Measurements from ENCODE around the gene FEM1B.

Gene FEM1B

GRCh38 chr15:68310178-68310803 lies 32.7 kb downstream of the FEM1B start:
- no peak for DNase-seq

DNA sequence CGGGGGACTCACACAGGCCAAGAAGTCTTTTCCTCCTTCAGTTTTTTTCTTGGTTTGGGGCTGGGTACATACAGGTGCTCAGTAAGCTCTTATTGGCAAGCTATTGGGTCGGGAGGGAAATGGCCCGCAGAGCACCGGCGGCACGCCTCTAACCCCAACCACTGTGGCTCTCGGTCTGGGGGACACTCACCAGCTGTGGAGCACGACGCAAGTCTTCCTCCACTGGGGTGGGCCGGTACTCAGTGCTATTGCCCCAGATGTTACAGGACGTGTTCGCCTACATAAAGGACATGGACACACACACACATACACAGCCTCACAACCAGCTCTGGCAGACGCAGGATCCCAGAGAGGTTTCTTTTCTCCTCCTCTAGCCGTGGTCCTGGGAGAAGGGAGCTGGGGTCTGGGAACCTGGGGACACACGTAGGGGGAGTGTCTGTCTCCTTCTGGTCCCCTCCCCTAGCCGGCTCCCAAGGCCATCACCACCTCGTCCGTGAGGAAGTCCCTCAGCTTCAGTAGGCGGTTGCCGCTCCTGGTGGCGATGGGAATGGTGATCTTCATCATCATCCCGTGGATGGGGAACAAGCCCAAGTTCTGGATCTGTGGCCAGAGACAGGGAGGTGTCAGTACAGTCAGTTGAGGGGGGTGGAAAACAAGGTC lies 33.4 kb downstream of the FEM1B start:
- no peak for DNase-seq

DNA sequence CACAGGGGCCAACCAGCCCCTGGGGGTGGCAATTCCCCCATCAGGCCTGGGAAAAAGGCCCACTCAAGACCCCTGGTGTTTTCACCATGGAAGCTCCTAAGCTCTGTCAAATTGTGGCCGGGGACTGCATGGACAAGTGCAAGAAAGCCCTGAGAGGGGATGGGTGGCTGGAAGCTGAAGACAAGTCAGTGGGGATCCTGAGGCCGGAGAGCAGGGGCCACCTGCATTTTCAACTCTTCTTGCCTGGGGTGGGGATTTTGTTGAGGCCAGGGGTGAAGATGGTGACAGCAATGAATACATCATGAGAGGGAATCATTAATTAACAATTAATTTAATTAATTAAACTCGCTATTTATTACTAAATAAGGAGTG lies 33.9 kb downstream of the FEM1B start:
- DNase-seq: no peak

- no peak for DNase-seq
These were observed 34.5 kb downstream of the FEM1B start for GRCh38 chr15:68311859-68312557.

- no peak for DNase-seq
These were observed 35.2 kb downstream of the FEM1B start for GRCh38 chr15:68312701-68313204.

GRCh38 chr15:68313501-68314410 lies 36.2 kb downstream of the FEM1B start:
- no peak for DNase-seq

- DNase-seq: no peak
These were observed 37.0 kb downstream of the FEM1B start for GRCh38 chr15:68314563-68314962.

DNA sequence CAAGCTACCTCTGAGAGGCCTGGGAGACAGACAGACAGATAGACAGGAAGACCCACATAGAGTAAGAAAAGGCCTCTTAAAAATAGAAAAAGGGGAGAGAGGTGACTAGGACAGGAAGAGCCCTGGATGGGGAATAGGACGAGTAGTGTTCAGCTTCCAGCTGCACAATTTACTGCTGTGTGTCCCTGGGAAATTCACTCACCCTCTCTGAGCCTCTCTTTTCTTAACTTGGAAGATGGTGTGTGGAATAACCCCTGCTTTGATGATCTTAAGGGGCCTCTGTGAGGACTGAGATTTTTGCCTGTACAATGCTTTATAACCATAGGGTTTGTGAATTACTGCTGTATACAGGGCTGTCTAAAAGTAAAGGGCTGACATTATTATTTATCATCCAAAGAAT lies 37.5 kb downstream of the FEM1B start:
- no peak for DNase-seq

DNA sequence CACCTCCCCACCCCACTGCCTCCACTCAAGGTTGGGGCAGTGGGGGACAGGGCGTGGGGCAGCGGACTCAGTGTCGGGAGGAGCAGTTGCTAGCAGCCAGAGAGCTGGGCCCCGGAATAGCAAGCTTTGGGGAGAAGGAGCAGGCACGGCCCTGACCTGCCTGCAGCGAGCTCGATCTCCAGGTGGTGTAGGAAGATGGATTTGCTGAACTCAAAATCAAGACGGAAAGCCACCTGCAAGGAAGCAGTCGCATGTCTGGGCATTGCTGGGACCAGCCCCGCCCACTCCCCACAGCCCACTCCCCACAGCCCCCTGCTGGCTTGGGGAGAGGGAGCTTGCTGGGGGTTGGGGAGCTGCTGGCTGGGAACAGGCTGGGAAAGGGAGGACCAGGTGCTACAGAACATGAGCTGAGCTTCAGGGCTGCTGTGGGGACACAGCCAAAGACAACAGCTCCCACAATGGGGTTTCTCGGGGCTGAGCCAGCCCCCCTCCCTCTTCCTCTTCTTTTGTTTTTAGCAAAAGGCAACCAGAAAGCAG lies 38.0 kb downstream of the FEM1B start:
- DNase-seq: no peak

DNA sequence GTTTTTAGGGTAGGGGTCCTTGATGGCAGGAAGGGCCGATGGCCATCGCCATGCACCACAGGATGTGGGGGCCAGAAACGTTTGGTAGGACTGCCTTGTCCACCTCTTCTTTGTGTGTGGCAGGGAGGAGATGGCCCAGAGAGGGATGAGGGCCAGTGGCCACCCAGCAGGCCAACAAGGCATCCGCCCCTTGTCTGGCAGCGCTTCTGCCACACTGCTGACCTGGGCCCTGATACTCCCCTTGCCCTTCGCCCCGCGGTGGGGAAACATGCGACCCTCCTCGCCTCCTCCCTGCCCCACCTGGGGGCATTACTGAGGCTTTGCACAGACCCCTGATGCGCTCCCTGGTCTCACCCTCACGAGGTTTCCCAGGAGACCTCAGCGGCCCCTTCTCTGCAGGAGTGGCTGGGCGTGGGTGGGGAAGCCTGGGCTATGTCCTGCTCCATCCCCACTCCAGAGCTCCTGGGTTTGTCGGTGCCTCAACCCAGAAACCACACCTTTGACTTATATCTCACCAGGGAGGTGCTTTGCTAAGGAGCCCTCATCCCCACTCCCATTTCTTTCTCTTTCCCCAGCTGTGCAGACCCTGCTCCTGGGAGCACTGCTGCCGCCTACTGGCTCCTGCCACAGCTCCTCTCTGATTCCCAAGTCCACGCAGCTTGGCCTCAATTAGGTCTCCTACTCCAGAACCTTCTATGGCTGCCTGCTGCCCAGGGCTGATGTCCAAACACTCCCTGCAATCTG lies 38.7 kb downstream of the FEM1B start:
- DNase-seq: no peak

DNA sequence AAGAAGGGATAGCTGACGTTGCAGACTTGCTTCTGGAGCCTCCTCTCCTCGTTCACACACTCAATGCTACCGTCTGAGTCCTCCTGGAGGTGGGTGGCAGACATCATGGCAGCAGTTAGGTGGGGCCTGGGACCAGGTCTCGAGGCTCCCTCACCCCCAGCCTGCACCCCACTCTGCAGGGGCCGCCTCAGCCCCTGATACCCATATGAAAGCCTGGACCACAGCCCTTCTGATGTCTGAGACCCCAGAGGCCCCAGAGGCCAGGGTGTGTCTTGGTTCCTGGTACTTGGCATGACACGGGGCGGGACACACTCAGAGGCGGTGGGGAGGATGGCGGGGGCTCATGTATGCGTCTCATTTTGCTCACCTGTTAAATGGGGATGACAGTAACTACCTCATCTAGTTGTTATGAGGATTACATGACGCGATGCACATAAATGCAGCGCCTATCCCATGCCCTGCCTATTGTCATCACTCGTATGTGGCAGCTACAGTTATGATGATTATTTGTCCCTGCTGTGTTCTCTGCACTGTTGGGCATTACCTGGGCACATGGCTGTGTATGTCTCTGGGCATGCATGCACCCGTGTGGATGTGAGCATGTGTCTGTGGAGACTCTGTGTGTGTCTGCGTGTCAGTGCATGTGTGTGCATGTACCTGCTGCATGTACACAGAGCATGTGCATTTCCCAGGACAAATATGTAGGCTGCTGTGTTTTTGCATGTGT lies 39.9 kb downstream of the FEM1B start:
- no peak for DNase-seq

GRCh38 chr15:68318008-68318835 lies 40.7 kb downstream of the FEM1B start:
- DNase-seq: no peak

GRCh38 chr15:68318931-68319909 lies 41.7 kb downstream of the FEM1B start:
- DNase-seq: no peak

DNA sequence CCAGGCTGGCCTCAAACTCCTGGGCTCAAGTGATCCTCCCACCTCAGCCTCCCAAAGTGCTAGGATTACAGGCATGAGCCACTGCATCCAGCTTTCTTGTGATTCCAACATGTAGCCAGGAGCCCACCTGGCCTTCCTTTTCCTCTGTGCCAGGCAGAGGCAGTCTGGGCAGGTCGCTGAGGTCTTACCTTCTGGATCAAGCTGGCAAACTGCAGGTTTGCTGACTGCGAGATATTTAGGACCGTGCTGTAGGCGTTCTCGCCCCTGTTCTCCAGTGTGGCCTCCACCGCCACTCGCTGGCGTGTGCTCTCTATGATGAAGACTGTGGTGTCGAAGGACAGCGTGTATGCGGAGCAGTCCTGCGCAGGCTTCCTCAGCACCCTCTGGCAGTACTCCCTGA lies 42.5 kb downstream of the FEM1B start:
- no peak for DNase-seq

GRCh38 chr15:68321229-68321628 lies 43.7 kb downstream of the FEM1B start:
- no peak for DNase-seq

DNA sequence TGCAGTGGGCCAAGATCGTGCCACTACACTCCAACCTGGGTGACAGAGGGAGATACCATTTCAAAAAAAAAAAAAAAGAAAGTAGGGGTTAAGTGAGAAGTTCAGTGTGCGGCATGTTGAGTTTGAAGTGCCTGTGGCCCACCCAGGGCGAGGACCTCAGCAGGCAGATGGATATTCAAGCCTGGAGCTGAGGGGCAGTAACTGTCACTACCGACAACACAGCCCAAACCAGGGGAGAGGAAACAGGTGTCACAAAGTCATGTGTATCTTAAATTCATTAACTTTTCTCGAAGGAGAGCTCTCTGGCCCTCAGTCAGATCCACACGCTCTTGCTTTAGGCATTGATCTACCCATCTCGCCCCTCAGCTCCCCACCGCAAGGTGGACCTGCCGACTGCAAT lies 45.3 kb downstream of the FEM1B start:
- no peak for DNase-seq

- DNase-seq: no peak
These were observed 48.2 kb downstream of the FEM1B start for GRCh38 chr15:68325726-68326125.

DNA sequence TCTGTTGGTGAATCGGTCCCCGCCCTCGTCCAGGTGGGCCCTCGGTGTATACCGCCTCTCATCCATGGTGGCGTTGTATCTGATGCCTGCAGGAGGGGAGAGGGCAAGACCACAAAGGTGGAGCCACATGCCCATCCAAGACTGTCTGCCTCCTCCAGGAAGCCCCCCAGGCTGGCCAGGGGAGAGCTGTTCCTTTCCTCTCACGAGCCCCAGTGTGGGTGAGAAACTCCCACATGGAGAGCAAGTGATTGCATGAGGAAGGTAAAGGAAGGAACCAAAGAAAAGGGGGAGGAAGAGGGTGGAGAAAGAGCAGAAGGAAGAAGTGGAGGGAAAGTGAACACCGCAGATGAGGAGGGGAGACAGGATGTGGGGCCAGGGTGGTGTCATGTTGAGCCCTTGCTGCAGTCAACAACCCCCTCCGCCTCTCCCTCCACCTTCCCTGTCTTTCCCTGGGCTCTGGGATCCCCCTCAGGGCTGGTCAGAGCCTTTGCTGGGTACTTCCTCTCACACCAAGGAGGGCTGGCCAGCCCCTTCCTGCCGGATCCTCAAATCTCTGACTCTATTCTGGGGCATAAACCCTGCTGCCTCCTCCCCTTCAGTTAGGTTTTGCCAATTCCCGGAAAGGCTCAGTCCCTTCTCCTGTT lies 49.3 kb downstream of the FEM1B start:
- DNase-seq: no peak

DNA sequence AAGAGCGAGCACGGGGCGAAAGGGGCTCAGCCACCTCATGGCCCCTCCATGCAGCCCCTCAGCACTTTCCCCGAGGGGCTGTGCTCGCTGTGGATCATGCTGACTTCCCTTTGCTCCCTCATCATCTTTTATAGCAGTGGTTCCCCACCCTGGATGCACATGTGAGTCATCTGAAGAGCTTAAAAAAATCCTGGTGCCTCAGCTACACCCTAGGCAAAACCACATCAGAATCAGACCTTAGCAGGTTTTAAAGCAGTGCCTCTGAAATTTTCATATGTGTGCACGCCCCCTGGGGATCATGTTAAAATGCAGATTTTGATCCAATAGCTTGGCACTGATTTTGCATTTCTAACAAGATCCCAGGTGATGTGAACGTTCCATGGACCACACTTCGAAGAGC lies 50.9 kb downstream of the FEM1B start:
- no peak for DNase-seq
